HCT116 (cell line): Measurements from ENCODE around the gene JAK3. TPM values are rescaled to one million over a fixed set of nuclear protein-coding genes. Genes with fewer than 3 reads are reported as not detected.

Experiments used
- ATAC-seq: fragments of 200-7000 bp; cut with Tn5 transposase; 2 replicates; pipeline ENCODE4 v1.9.1; 2020; ENCODE audit warnings: mild to moderate bottlenecking, moderate library complexity
- BruUV-seq: library from RNA; stranded (reverse); fragments of 400-500 nt; replicated peaks from 2 replicates; lab custom pipeline; 2021; lab: Mats Ljungman, UMichigan
- CTCF ChIA-PET: fragments of 300-600 bp; sonication (Branson Sonifier 250); formaldehyde crosslinking; loops from one replicate; lab custom pipeline; 2021; ENCODE audit warnings: antibody characterized with exemption; lab: Charles Lee
- POLR2A ChIA-PET: fragments of 300-600, 350-600 bp; sonication (Branson Sonifier 250); formaldehyde crosslinking; loops from one replicate; lab custom pipeline; 2021; ENCODE audit warnings: antibody characterized with exemption; lab: Charles Lee
- RAD21 ChIA-PET, 2 experiments: fragments of 300-600 bp; sonication (Branson Sonifier 250); formaldehyde crosslinking; loops; one replicate each; lab custom pipeline; 2023; ENCODE audit warnings: low total read pairs in 2 of 2; ENCODE audit not compliant: uncharacterized antibody in 2 of 2, unreplicated experiment in 2 of 2, low non-redundant PET in 1 of 2; lab: Charles Lee
- DNase-seq: peaks from one replicate; pipeline ENCODE4 v3.0.0-alpha.2; 2010; ENCODE audit warnings: low read depth, low spot score
- H2AFZ ChIP-seq: fragments of 200-600 bp; shearing (Covaris generic), sonication (generic); 2 replicates; pipeline ENCODE4 v1.6.1; 2017; ENCODE audit warnings: low read depth, mixed run types, mixed read lengths, antibody characterized with exemption, low read length; ENCODE audit not compliant: poor library complexity, severe bottlenecking
- H3K27ac ChIP-seq: 2 replicates; pipeline ENCODE4 v1.5.1; 2012; ENCODE audit warnings: low read depth, low read length
- H3K27me3 ChIP-seq: fragments of 200-600 bp; sonication (generic); 2 replicates; pipeline ENCODE4 v1.6.1; 2016; ENCODE audit warnings: mixed run types, low read length, mixed read lengths; ENCODE audit not compliant: insufficient read depth
- H3K36me3 ChIP-seq, 2 experiments: fragments of 200-500 bp in 1 of 2; fragments of 200-600 bp in 1 of 2; sonication (Bioruptor generic) in 1 of 2; sonication (generic) in 1 of 2; 2 replicates each; pipeline versions ENCODE4 v1.5.1 to v1.6.1; 2014 to 2016; ENCODE audit warnings: low read length in 2 of 2, inconsistent platforms in 1 of 2, mixed read lengths in 1 of 2, mixed run types in 1 of 2; ENCODE audit not compliant: insufficient read depth in 2 of 2, control insufficient read depth in 1 of 2
- H3K4me1 ChIP-seq, 2 experiments: fragments of 200-600 bp in 1 of 2; sonication (generic) in 1 of 2; 2 replicates each; pipeline versions ENCODE4 v1.5.1 to v1.6.1; 2012 to 2017; ENCODE audit warnings: low read length in 2 of 2, inconsistent platforms in 1 of 2, mild to moderate bottlenecking in 1 of 2, mixed read lengths in 1 of 2, mixed run types in 1 of 2, moderate library complexity in 1 of 2; ENCODE audit not compliant: insufficient read depth in 2 of 2, control insufficient read depth in 1 of 2
- H3K4me2 ChIP-seq: fragments of 200-600 bp; sonication (generic); 2 replicates; pipeline ENCODE4 v1.6.1; 2017; ENCODE audit warnings: mixed run types, low read length, mixed read lengths
- H3K4me3 ChIP-seq, 2 experiments: fragments of 200-600 bp in 1 of 2; sonication (generic) in 1 of 2; replicated peaks in 1 of 2; 2 replicates each; pipeline ENCODE4 v1.5.1; 2011 to 2016; ENCODE audit warnings: low read length in 2 of 2, control low read depth in 1 of 2, low read depth in 1 of 2, mild to moderate bottlenecking in 1 of 2, mixed read lengths in 1 of 2, mixed run types in 1 of 2
- H3K79me2 ChIP-seq: fragments of 200-600 bp; sonication (generic); 2 replicates; pipeline ENCODE4 v1.6.1; 2017; ENCODE audit warnings: mild to moderate bottlenecking, mixed run types, low read length, moderate library complexity, mixed read lengths; ENCODE audit not compliant: insufficient read depth
- H3K9ac ChIP-seq: fragments of 200-600 bp; sonication (generic); 2 replicates; pipeline ENCODE4 v1.6.1; 2016; ENCODE audit warnings: low read length, mixed read lengths
- H3K9me2 ChIP-seq: fragments of 200-600 bp; sonication (generic), shearing (Covaris generic); 2 replicates; pipeline ENCODE4 v1.6.1; 2017; ENCODE audit warnings: mixed run types, mild to moderate bottlenecking, moderate library complexity; ENCODE audit not compliant: insufficient read depth
- H3K9me3 ChIP-seq, 2 experiments: fragments of 200-500 bp in 1 of 2; fragments of 200-600 bp in 1 of 2; sonication (Bioruptor generic) in 1 of 2; sonication (generic) in 1 of 2; 2 replicates each; pipeline ENCODE4 v1.6.1; 2014 to 2017; ENCODE audit warnings: low read length in 2 of 2, mixed read lengths in 2 of 2, inconsistent platforms in 1 of 2, low read depth in 1 of 2, mild to moderate bottlenecking in 1 of 2, mixed run types in 1 of 2, moderate library complexity in 1 of 2; ENCODE audit not compliant: control insufficient read depth in 1 of 2, insufficient read depth in 1 of 2
- H4K20me1 ChIP-seq: fragments of 200-600 bp; sonication (generic), shearing (Covaris generic); 2 replicates; pipeline ENCODE4 v1.6.1; 2017; ENCODE audit warnings: mixed run types, mild to moderate bottlenecking, moderate library complexity; ENCODE audit not compliant: insufficient read depth
- CBX3 ChIP-seq: IDR thresholded peaks from 2 replicates; pipeline ENCODE4 v1.6.1; 2012; ENCODE audit warnings: low read depth
- CEBPB ChIP-seq: IDR thresholded peaks from 2 replicates; pipeline ENCODE4 v1.6.1; 2012; ENCODE audit warnings: low read depth
- ELF1 ChIP-seq: IDR thresholded peaks from 2 replicates; pipeline ENCODE4 v1.6.1; 2012; ENCODE audit warnings: low read depth, borderline replicate concordance
- FOSL1 ChIP-seq: IDR thresholded peaks from 2 replicates; pipeline ENCODE4 v1.6.1; 2012; ENCODE audit warnings: low read depth
- JUND ChIP-seq: IDR thresholded peaks from 2 replicates; pipeline ENCODE4 v1.6.1; 2012
- POLR2A ChIP-seq: IDR thresholded peaks from 2 replicates; pipeline ENCODE4 v1.7.0; 2011; ENCODE audit warnings: borderline replicate concordance; ENCODE audit not compliant: insufficient read depth, insufficient read length; ENCODE audit errors: extremely low read depth
- RAD21 ChIP-seq: IDR thresholded peaks from 2 replicates; pipeline ENCODE4 v1.6.1; 2012; ENCODE audit warnings: low read depth, mild to moderate bottlenecking
- SIN3A ChIP-seq: IDR thresholded peaks from 2 replicates; pipeline ENCODE4 v1.6.1; 2012; ENCODE audit warnings: low read depth
- SP1 ChIP-seq: IDR thresholded peaks from 2 replicates; pipeline ENCODE4 v1.6.1; 2012; ENCODE audit warnings: low read depth
- SRF ChIP-seq: IDR thresholded peaks from 2 replicates; pipeline ENCODE4 v1.6.1; 2012; ENCODE audit warnings: low read depth
- ZFX ChIP-seq: fragments of 450-650 bp; IDR thresholded peaks from 2 replicates; pipeline ENCODE4 v1.6.1; 2017
- intact Hi-C: fragments of 100-400 bp; cut with micrococcal nuclease; formaldehyde crosslinking; loops from 2 replicates; pipeline ENCODE4 v1.10.0; 2022
- total RNA-seq: library from RNA; stranded (reverse); gene quantifications from one replicate; pipeline ENCODE4 v1.2.1, GENCODE V29; 2021; ENCODE audit not compliant: unreplicated experiment
- TF ChIP-seq, protein P1 (sequence below): IDR thresholded peaks from 2 replicates; pipeline ENCODE4 v1.6.1; 2012
- TF ChIP-seq, protein P2 (sequence below): IDR thresholded peaks from 2 replicates; pipeline ENCODE4 v1.6.1; 2011; ENCODE audit warnings: mild to moderate bottlenecking, low read length, moderate library complexity; ENCODE audit not compliant: insufficient replicate concordance; ENCODE audit errors: extremely low read depth
- TF ChIP-seq, protein P3 (sequence below): IDR thresholded peaks from 2 replicates; pipeline ENCODE4 v1.6.1; 2012; ENCODE audit warnings: low read depth
- TF ChIP-seq, protein P4 (sequence below), 3 experiments: fragments of 200-600 bp in 1 of 3; sonication (generic) in 1 of 3; IDR thresholded peaks in 2 of 3; conservative IDR thresholded peaks in 1 of 3; 2 replicates each; pipeline ENCODE4 v1.5.1; 2012 to 2017; ENCODE audit warnings: low read depth in 2 of 3, low read length in 2 of 3, antibody characterized with exemption in 1 of 3, borderline replicate concordance in 1 of 3, control low read depth in 1 of 3, mild to moderate bottlenecking in 1 of 3, mixed read lengths in 1 of 3, mixed run types in 1 of 3, moderate library complexity in 1 of 3; ENCODE audit not compliant: insufficient read depth in 1 of 3
- TF ChIP-seq, protein P5 (sequence below): IDR thresholded peaks from 2 replicates; pipeline ENCODE4 v1.6.1; 2012

JAK3 gene
- total RNA-seq, 1 experiment from 2014 or later, result 5.7 TPM

DNA sequence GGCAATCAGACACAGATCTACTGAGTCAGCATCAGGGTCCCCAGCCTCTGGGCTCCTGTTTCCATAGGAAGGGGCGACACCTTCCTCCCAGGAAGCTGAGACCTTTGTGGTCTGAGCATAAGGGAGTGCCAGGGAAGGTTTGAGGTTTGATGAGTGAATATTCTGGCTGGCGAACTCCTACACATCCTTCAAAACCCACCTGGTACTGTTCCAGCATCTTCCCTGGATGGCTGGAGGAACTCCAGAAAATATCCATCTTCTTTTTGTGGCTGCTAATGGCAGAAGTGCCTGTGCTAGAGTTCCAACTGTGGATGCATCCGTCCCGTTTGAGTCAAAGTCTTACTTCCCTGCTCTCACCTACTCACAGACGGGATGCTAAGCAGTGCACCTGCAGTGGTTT is 35.7 kb downstream of the JAK3 start:
- Histone ChIP-seq H3K4me2 (no peak overlapping the region), H2AFZ (no peak overlapping the region), H3K9me2 (no peaks in the 10 kb centered on the region), H4K20me1 (no peaks in the 10 kb centered on the region), H3K4me1 (peaks cover under 1% of the 10 kb centered on the region in 2 experiments; a peak in 2 of 4 replicates), H3K27me3 (no peaks in the 10 kb centered on the region), H3K9ac (no peak overlapping the region), H3K27ac (no peak overlapping the region), H3K79me2 (no peaks in the 10 kb centered on the region), H3K9me3 (no peaks in the 10 kb centered on the region), H3K4me3 (no peak overlapping the region), H3K36me3 (peaks cover 0 to 5% of the 10 kb centered on the region in 2 experiments; a peak in 2 of 4 replicates)
- POLR2A ChIA-PET, result no interaction called here
- DNase-seq, result no peak
- TF ChIP-seq, protein P1, sequence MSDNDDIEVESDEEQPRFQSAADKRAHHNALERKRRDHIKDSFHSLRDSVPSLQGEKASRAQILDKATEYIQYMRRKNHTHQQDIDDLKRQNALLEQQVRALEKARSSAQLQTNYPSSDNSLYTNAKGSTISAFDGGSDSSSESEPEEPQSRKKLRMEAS, result no peak
- no peak for TF ChIP-seq CEBPB
- TF ChIP-seq, protein P2, sequence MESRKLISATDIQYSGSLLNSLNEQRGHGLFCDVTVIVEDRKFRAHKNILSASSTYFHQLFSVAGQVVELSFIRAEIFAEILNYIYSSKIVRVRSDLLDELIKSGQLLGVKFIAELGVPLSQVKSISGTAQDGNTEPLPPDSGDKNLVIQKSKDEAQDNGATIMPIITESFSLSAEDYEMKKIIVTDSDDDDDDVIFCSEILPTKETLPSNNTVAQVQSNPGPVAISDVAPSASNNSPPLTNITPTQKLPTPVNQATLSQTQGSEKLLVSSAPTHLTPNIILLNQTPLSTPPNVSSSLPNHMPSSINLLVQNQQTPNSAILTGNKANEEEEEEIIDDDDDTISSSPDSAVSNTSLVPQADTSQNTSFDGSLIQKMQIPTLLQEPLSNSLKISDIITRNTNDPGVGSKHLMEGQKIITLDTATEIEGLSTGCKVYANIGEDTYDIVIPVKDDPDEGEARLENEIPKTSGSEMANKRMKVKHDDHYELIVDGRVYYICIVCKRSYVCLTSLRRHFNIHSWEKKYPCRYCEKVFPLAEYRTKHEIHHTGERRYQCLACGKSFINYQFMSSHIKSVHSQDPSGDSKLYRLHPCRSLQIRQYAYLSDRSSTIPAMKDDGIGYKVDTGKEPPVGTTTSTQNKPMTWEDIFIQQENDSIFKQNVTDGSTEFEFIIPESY, result no peak
- TF ChIP-seq SRF, result no peak
- TF ChIP-seq, protein P3, sequence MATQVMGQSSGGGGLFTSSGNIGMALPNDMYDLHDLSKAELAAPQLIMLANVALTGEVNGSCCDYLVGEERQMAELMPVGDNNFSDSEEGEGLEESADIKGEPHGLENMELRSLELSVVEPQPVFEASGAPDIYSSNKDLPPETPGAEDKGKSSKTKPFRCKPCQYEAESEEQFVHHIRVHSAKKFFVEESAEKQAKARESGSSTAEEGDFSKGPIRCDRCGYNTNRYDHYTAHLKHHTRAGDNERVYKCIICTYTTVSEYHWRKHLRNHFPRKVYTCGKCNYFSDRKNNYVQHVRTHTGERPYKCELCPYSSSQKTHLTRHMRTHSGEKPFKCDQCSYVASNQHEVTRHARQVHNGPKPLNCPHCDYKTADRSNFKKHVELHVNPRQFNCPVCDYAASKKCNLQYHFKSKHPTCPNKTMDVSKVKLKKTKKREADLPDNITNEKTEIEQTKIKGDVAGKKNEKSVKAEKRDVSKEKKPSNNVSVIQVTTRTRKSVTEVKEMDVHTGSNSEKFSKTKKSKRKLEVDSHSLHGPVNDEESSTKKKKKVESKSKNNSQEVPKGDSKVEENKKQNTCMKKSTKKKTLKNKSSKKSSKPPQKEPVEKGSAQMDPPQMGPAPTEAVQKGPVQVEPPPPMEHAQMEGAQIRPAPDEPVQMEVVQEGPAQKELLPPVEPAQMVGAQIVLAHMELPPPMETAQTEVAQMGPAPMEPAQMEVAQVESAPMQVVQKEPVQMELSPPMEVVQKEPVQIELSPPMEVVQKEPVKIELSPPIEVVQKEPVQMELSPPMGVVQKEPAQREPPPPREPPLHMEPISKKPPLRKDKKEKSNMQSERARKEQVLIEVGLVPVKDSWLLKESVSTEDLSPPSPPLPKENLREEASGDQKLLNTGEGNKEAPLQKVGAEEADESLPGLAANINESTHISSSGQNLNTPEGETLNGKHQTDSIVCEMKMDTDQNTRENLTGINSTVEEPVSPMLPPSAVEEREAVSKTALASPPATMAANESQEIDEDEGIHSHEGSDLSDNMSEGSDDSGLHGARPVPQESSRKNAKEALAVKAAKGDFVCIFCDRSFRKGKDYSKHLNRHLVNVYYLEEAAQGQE, result no peak
- no peak for TF ChIP-seq SP1
- TF ChIP-seq, protein P4, sequence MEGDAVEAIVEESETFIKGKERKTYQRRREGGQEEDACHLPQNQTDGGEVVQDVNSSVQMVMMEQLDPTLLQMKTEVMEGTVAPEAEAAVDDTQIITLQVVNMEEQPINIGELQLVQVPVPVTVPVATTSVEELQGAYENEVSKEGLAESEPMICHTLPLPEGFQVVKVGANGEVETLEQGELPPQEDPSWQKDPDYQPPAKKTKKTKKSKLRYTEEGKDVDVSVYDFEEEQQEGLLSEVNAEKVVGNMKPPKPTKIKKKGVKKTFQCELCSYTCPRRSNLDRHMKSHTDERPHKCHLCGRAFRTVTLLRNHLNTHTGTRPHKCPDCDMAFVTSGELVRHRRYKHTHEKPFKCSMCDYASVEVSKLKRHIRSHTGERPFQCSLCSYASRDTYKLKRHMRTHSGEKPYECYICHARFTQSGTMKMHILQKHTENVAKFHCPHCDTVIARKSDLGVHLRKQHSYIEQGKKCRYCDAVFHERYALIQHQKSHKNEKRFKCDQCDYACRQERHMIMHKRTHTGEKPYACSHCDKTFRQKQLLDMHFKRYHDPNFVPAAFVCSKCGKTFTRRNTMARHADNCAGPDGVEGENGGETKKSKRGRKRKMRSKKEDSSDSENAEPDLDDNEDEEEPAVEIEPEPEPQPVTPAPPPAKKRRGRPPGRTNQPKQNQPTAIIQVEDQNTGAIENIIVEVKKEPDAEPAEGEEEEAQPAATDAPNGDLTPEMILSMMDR (IDR thresholded peaks at IDR 0.05 in 2 of 3, conservative IDR thresholded peaks at IDR 0.05 in 1 of 3; ENCODE audit: borderline replicate concordance in 1 of 3, insufficient read depth in 1 of 3, low read depth in 2 of 3, low read length in 2 of 3), result no peak
- TF ChIP-seq, protein P5, sequence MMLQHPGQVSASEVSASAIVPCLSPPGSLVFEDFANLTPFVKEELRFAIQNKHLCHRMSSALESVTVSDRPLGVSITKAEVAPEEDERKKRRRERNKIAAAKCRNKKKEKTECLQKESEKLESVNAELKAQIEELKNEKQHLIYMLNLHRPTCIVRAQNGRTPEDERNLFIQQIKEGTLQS, result no peak
- TF ChIP-seq CBX3, result no peak
- no peak for TF ChIP-seq ELF1
- no peak for TF ChIP-seq SIN3A
- no peak for TF ChIP-seq FOSL1
- TF ChIP-seq ZFX, result no peak
- TF ChIP-seq JUND, result no peak
- no peak for TF ChIP-seq RAD21
- no peak for TF ChIP-seq POLR2A
- RAD21 ChIA-PET, result no interaction called here
- no TSS peak for BruUV-seq
- ATAC-seq, result no peak
- intact Hi-C loops, result no loop called here
- CTCF ChIA-PET, result no interaction called here
